ENCODE measurements around the gene ZNF618. TPM values are rescaled to one million over a fixed set of nuclear protein-coding genes. Genes with fewer than 3 reads are reported as not detected.

ZNF618 gene
- total RNA-seq, 1 experiment from 2014 or later, result 22.0 TPM

DNA sequence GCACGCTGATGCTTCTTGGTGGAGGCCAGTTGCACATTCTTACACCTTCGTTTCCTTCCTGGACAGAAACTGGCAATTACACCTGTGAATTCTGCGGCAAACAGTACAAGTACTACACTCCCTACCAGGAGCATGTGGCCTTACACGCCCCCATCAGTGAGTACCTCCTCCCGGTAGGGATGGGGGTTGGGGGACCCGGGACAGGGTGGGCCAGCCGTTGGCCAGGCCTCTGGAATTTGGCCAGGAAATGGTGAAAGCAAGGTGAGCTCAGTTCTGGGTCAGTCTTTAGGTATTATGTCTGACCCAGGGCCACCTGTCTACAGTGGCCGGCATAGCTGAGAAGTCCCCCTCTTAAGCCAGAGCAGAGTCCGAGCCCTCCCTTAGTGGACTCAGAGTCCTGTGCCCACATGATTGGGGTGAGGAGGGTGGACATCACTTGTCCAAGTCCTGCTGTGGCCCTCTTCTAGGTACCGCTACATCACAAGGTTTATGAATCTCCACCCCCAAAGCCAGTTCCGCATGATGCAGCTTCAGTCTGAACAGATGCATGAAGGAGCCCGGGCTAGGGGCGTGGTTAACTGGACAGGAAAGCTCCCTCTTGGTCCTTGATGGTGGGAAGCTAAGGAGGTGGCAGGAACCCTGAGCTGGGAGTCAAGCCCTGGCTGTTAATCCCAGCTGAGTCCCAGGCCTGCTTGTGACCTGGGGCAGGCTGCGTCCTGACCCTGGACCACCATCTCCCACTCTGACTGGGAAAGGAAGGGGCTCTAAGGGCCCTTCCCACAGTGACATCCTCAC, 140.7 kb downstream of the ZNF618 start:
- no peak overlapping the region for H3K4me3 Mint-ChIP-seq

DNA sequence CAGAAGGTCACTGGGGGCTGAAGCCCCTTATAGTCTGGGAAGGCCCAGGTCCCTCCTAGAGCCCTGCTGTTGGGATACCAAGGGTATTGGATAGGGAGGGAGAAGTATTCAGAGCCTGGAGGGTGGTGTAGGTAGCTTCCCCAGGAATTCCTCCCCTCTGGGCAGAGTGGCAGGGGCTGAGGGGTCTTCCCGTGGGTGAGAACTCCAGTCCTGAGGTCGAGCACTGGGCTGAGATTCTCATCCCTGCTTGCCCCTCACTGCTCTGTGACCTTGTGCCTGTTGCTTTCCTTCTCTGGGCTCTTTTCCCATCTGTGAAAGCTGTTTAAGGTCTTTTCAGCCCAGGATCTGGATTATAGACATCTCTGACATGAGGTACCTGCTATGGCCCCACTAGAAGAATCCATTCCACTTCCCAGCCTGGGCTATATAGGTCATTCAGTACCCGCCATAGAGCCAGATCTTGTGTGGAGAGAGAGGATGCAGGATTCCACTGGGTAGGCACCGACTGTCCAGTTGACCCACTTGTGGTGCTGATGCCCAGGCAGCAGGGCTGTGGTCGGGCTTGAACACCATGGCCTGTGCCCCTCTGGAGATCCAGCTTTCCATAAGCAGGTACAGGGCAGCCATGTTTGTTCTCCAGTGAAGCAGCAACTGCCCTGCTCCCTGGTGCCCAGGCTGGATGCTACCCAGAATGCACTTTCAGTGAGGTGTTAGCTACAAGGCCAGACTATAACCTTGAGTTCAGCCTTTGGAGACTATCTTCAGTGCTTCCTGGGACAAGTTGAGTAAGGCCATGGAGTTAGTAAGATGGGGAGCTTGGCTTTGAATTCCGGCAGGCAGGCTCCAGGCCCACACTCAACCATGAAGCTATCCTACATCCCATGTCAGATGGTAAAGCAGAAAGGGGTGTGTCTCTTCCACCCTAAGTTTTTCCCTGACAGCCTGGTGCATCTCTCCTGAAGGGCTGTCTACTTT, 141.9 kb downstream of the ZNF618 start:
- H3K27me3 Mint-ChIP-seq (ENCODE audit: low read depth), result no peaks in the 10 kb centered on the region
- peaks cover 30% of the 10 kb centered on the region for H3K36me3 Mint-ChIP-seq
- H3K27ac Mint-ChIP-seq, result no peak overlapping the region
- no peak overlapping the region for H3K4me3 Mint-ChIP-seq
- no peaks in the 10 kb centered on the region for H3K4me1 Mint-ChIP-seq
- H3K9me3 Mint-ChIP-seq, result peaks cover 14% of the 10 kb centered on the region
- DNase-seq (ENCODE audit: low spot score) (no peak), ATAC-seq (no peak)
- ChIA-PET CTCF (no interaction called here), POLR2A (no interaction called here)
- TF ChIP-seq, protein P1, sequence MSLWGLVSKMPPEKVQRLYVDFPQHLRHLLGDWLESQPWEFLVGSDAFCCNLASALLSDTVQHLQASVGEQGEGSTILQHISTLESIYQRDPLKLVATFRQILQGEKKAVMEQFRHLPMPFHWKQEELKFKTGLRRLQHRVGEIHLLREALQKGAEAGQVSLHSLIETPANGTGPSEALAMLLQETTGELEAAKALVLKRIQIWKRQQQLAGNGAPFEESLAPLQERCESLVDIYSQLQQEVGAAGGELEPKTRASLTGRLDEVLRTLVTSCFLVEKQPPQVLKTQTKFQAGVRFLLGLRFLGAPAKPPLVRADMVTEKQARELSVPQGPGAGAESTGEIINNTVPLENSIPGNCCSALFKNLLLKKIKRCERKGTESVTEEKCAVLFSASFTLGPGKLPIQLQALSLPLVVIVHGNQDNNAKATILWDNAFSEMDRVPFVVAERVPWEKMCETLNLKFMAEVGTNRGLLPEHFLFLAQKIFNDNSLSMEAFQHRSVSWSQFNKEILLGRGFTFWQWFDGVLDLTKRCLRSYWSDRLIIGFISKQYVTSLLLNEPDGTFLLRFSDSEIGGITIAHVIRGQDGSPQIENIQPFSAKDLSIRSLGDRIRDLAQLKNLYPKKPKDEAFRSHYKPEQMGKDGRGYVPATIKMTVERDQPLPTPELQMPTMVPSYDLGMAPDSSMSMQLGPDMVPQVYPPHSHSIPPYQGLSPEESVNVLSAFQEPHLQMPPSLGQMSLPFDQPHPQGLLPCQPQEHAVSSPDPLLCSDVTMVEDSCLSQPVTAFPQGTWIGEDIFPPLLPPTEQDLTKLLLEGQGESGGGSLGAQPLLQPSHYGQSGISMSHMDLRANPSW (CRISPR knock-in tag; conservative IDR thresholded peaks at IDR 0.05; ENCODE audit: low read depth), result no peak
- TF ChIP-seq NFATC4 (CRISPR knock-in tag; IDR thresholded peaks at IDR 0.05) (no peak), SMAD4 (CRISPR knock-in tag; IDR thresholded peaks at IDR 0.05) (no peak), MYBL2 (CRISPR knock-in tag; IDR thresholded peaks at IDR 0.05) (no peak), ZNF396 (CRISPR knock-in tag; IDR thresholded peaks at IDR 0.05; ENCODE audit: borderline replicate concordance) (no peak), SP1 (CRISPR knock-in tag; conservative IDR thresholded peaks at IDR 0.05) (no peak), TCF7 (CRISPR knock-in tag; IDR thresholded peaks at IDR 0.05; ENCODE audit: low read depth) (no peak), ZNF671 (CRISPR knock-in tag; IDR thresholded peaks at IDR 0.05) (no peak), ZNF219 (CRISPR knock-in tag; IDR thresholded peaks at IDR 0.05; ENCODE audit: borderline replicate concordance) (no peak), ATF1 (CRISPR knock-in tag; IDR thresholded peaks at IDR 0.05) (no peak)
- TF ChIP-seq, protein P2, sequence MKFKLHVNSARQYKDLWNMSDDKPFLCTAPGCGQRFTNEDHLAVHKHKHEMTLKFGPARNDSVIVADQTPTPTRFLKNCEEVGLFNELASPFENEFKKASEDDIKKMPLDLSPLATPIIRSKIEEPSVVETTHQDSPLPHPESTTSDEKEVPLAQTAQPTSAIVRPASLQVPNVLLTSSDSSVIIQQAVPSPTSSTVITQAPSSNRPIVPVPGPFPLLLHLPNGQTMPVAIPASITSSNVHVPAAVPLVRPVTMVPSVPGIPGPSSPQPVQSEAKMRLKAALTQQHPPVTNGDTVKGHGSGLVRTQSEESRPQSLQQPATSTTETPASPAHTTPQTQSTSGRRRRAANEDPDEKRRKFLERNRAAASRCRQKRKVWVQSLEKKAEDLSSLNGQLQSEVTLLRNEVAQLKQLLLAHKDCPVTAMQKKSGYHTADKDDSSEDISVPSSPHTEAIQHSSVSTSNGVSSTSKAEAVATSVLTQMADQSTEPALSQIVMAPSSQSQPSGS (CRISPR knock-in tag; IDR thresholded peaks at IDR 0.05; ENCODE audit: borderline replicate concordance, low read depth), result no peak
- TF ChIP-seq, protein P3, sequence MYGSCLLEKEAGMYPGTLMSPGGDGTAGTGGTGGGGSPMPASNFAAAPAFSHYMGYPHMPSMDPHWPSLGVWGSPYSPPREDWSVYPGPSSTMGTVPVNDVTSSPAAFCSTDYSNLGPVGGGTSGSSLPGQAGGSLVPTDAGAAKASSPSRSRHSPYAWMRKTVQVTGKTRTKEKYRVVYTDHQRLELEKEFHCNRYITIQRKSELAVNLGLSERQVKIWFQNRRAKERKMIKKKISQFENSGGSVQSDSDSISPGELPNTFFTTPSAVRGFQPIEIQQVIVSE (CRISPR knock-in tag; IDR thresholded peaks at IDR 0.05; ENCODE audit: borderline replicate concordance), result no peak

More for the DNA sequence above, 140.7 kb downstream of the ZNF618 start:
- no peak for ATAC-seq
- peaks cover 11% of the 10 kb centered on the region for H3K9me3 Mint-ChIP-seq
- H3K4me1 Mint-ChIP-seq, result peaks cover 2% of the 10 kb centered on the region
- no peaks in the 10 kb centered on the region for H3K27me3 Mint-ChIP-seq (ENCODE audit: low read depth)
- no peak for DNase-seq (ENCODE audit: low spot score)
- CTCF ChIA-PET, result interaction anchor here (1.1 kb wide), 1 partner anchor 54 kb away, joined by 5 read pairs; no protein-coding TSS in a partner anchor
- POLR2A ChIA-PET, result no interaction called here
- peaks cover 27% of the 10 kb centered on the region for H3K36me3 Mint-ChIP-seq
- no peak overlapping the region for H3K27ac Mint-ChIP-seq
- TF ChIP-seq, protein P4, sequence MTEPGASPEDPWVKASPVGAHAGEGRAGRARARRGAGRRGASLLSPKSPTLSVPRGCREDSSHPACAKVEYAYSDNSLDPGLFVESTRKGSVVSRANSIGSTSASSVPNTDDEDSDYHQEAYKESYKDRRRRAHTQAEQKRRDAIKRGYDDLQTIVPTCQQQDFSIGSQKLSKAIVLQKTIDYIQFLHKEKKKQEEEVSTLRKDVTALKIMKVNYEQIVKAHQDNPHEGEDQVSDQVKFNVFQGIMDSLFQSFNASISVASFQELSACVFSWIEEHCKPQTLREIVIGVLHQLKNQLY (CRISPR knock-in tag; IDR thresholded peaks at IDR 0.05), result no peak
- TF ChIP-seq, protein P2 (CRISPR knock-in tag; IDR thresholded peaks at IDR 0.05; ENCODE audit: borderline replicate concordance, low read depth), result no peak
- TF ChIP-seq ZNF121 (CRISPR knock-in tag; IDR thresholded peaks at IDR 0.05), result no peak
- no peak for TF ChIP-seq JAZF1 (CRISPR knock-in tag; IDR thresholded peaks at IDR 0.05)
- no peak for TF ChIP-seq TCF7 (CRISPR knock-in tag; IDR thresholded peaks at IDR 0.05; ENCODE audit: low read depth)
- TF ChIP-seq, protein P5, sequence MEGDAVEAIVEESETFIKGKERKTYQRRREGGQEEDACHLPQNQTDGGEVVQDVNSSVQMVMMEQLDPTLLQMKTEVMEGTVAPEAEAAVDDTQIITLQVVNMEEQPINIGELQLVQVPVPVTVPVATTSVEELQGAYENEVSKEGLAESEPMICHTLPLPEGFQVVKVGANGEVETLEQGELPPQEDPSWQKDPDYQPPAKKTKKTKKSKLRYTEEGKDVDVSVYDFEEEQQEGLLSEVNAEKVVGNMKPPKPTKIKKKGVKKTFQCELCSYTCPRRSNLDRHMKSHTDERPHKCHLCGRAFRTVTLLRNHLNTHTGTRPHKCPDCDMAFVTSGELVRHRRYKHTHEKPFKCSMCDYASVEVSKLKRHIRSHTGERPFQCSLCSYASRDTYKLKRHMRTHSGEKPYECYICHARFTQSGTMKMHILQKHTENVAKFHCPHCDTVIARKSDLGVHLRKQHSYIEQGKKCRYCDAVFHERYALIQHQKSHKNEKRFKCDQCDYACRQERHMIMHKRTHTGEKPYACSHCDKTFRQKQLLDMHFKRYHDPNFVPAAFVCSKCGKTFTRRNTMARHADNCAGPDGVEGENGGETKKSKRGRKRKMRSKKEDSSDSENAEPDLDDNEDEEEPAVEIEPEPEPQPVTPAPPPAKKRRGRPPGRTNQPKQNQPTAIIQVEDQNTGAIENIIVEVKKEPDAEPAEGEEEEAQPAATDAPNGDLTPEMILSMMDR (IDR thresholded peaks at IDR 0.05), result no peak
- TF ChIP-seq, protein P6, sequence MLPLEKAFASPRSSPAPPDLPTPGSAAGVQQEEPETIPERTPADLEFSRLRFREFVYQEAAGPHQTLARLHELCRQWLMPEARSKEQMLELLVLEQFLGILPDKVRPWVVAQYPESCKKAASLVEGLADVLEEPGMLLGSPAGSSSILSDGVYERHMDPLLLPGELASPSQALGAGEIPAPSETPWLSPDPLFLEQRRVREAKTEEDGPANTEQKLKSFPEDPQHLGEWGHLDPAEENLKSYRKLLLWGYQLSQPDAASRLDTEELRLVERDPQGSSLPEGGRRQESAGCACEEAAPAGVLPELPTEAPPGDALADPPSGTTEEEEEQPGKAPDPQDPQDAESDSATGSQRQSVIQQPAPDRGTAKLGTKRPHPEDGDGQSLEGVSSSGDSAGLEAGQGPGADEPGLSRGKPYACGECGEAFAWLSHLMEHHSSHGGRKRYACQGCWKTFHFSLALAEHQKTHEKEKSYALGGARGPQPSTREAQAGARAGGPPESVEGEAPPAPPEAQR (CRISPR knock-in tag; IDR thresholded peaks at IDR 0.05), result no peak
- TF ChIP-seq FOXP1 (CRISPR knock-in tag; IDR thresholded peaks at IDR 0.05; ENCODE audit: borderline replicate concordance), result no peak
- no peak for TF ChIP-seq NFYB (CRISPR knock-in tag; conservative IDR thresholded peaks at IDR 0.05; ENCODE audit: low read depth)
- TF ChIP-seq NFATC4 (CRISPR knock-in tag; IDR thresholded peaks at IDR 0.05), result no peak
